Measurements from ENCODE around the gene JADE2.

Gene JADE2

DNA sequence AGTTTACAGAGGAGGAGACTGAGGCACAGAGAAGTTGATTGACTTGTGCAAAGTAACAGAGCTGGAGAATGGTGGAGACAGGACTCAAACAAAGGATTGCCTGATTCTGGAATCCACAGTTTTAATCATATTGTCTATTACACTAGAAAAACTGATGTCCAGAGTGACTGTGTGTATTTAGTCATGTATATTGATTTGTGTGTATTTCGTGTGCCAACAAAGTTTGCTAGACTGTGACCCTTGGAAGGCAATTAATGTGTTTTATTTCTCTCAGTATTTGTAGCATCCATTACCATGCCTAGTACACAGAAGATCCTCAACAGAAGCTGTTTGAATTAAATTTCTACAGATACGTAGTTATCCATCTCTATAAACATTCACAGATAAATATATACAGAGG, 5.5 kb upstream of the JADE2 start:
- no peak for DNase-seq (ENCODE audit: insufficient read length, low spot score)
- TF ChIP-seq, protein P1, sequence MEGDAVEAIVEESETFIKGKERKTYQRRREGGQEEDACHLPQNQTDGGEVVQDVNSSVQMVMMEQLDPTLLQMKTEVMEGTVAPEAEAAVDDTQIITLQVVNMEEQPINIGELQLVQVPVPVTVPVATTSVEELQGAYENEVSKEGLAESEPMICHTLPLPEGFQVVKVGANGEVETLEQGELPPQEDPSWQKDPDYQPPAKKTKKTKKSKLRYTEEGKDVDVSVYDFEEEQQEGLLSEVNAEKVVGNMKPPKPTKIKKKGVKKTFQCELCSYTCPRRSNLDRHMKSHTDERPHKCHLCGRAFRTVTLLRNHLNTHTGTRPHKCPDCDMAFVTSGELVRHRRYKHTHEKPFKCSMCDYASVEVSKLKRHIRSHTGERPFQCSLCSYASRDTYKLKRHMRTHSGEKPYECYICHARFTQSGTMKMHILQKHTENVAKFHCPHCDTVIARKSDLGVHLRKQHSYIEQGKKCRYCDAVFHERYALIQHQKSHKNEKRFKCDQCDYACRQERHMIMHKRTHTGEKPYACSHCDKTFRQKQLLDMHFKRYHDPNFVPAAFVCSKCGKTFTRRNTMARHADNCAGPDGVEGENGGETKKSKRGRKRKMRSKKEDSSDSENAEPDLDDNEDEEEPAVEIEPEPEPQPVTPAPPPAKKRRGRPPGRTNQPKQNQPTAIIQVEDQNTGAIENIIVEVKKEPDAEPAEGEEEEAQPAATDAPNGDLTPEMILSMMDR (IDR thresholded peaks at IDR 0.05; ENCODE audit: insufficient read depth, missing control alignments), result no peak
- no peak for FAIRE-seq

DNA sequence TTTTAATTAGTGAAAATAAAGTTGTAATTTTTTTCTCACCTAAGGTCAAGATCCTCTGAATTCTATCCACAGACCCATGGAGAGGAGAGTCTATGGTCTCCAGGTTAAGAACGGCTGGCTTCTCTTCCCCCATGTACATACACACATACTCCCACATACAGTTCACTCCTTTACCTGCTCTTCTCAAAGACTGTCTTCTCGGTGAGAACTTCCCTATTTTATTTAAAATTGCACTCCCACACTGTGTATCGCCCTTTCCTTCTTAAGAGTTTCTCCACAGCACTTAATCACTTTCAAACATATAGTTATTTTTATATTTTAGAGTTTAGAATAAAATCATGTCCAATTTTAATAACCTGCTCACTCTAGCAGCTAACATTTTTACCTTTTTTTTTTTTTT, 3.6 kb upstream of the JADE2 start:
- TF ChIP-seq, protein P1 (IDR thresholded peaks at IDR 0.05; ENCODE audit: insufficient read depth, missing control alignments), result no peak
- DNase-seq (ENCODE audit: insufficient read length, low spot score), result no peak
- no peak for FAIRE-seq

- TF ChIP-seq, protein P1 (IDR thresholded peaks at IDR 0.05; ENCODE audit: insufficient read depth, missing control alignments), result no peak
- no peak for DNase-seq (ENCODE audit: insufficient read length, low spot score)
- FAIRE-seq, result no peak
Observed at GRCh38 chr5:134523543-134524271, 1.8 kb upstream of the JADE2 start.

- TF ChIP-seq, protein P1 (IDR thresholded peaks at IDR 0.05; ENCODE audit: insufficient read depth, missing control alignments), result no peak
- DNase-seq (ENCODE audit: insufficient read length, low spot score) (no peak), FAIRE-seq (no peak)
Observed at GRCh38 chr5:134524272-134524825, 1.1 kb upstream of the JADE2 start.

DNA sequence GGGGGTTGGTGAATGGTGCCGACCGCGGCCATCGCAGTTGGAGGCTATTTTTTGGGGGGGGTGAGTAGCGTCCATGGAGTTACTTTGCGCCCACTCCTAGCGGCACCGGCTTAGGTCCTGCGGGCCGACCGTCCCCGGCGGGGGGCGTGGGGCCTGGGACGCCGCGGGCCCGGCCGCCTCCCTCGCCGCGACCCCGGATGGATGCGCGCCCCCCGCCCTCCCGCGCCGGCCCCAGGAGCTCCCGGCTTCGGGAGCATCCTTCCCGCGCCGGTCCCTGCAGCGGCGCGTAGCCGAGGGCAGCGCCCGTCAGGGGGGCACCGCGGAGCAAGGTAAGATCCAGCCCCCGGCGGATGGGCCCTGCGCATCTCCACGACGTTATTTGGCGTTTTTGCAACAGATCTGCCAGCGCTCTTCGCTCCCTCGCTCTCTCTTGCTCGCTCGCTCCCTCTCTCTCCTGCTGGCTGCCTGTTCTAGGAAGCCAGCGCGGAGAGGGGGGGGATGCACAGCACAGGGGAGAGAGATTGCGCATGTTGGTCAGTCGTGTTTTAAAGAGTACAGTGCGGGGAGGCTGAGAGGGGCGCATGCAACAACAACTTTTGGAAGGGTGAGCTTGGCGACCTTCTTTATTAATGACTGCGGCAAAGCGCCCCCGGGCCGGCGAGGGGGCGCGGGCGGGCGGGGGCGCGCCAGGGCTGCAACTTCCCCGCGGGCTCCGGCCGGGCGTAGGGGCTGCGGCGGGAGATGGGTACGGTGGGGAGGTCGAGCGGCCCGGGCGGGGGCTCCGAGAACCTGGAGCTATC, 413 bp downstream of the JADE2 start:
- TF ChIP-seq, protein P1 (IDR thresholded peaks at IDR 0.05; ENCODE audit: insufficient read depth, missing control alignments), result no peak
- FAIRE-seq (no peak), DNase-seq (ENCODE audit: insufficient read length, low spot score) (no peak)

- TF ChIP-seq, protein P1 (IDR thresholded peaks at IDR 0.05; ENCODE audit: insufficient read depth, missing control alignments), result peak; percentile 19
- FAIRE-seq (no peak), DNase-seq (ENCODE audit: insufficient read length, low spot score) (no peak)
Observed at GRCh38 chr5:134526483-134527155, 1.1 kb downstream of the JADE2 start.

All from D721Med (cell line).